GM23248 (cell line): Measurements from ENCODE around the gene ARFGAP1. TPM values are rescaled to one million over a fixed set of nuclear protein-coding genes. Genes with fewer than 3 reads are reported as not detected.

ENCODE experiments used
- DNase-seq: peaks from one replicate; pipeline ENCODE4 v3.0.0-alpha.2; 2015
- H2AFZ ChIP-seq: fragments of 200-600 bp; sonication (generic); 2 replicates; pipeline ENCODE4 v1.6.1; 2016; ENCODE audit warnings: antibody characterized with exemption
- H3F3A ChIP-seq: fragments of 200-600 bp; sonication (generic); 2 replicates; pipeline ENCODE4 v1.6.1; 2016; ENCODE audit warnings: mild to moderate bottlenecking, antibody characterized with exemption, mixed run types; ENCODE audit not compliant: insufficient read depth
- H3K27ac ChIP-seq: fragments of 200-600 bp; sonication (generic); 2 replicates; pipeline ENCODE4 v1.5.1; 2016; ENCODE audit warnings: mild to moderate bottlenecking
- H3K27me3 ChIP-seq: fragments of 200-600 bp; sonication (generic); replicated peaks from 2 replicates; pipeline ENCODE4 v1.6.1; 2016; ENCODE audit warnings: mild to moderate bottlenecking; ENCODE audit not compliant: insufficient read depth
- H3K36me3 ChIP-seq: fragments of 200-600 bp; sonication (generic); 2 replicates; pipeline ENCODE4 v1.6.1; 2016; ENCODE audit warnings: low read depth, mild to moderate bottlenecking
- H3K4me1 ChIP-seq: fragments of 200-600 bp; sonication (generic); 2 replicates; pipeline ENCODE4 v1.6.1; 2016; ENCODE audit warnings: mild to moderate bottlenecking; ENCODE audit not compliant: insufficient read depth
- H3K4me2 ChIP-seq: fragments of 200-600 bp; sonication (generic); one replicate; pipeline ENCODE4 v1.6.1; 2016; ENCODE audit warnings: mild to moderate bottlenecking; ENCODE audit not compliant: unreplicated experiment
- H3K4me3 ChIP-seq: fragments of 200-600 bp; sonication (generic); 2 replicates; pipeline ENCODE4 v1.5.1; 2016; ENCODE audit warnings: mild to moderate bottlenecking
- H3K79me2 ChIP-seq: fragments of 200-600 bp; sonication (generic); 2 replicates; pipeline ENCODE4 v1.6.1; 2016; ENCODE audit warnings: mild to moderate bottlenecking; ENCODE audit not compliant: insufficient read depth
- H3K9ac ChIP-seq: fragments of 200-600 bp; sonication (generic); 2 replicates; pipeline ENCODE4 v1.6.1; 2016; ENCODE audit warnings: mild to moderate bottlenecking
- H3K9me2 ChIP-seq: fragments of 200-600 bp; sonication (generic); 2 replicates; pipeline ENCODE4 v1.6.1; 2016; ENCODE audit warnings: mixed run types, mild to moderate bottlenecking, moderate library complexity; ENCODE audit not compliant: insufficient read depth
- H3K9me3 ChIP-seq: fragments of 200-600 bp; sonication (generic); one replicate; pipeline ENCODE4 v1.6.1; 2017; ENCODE audit warnings: low read depth
- H4K20me1 ChIP-seq: fragments of 200-600 bp; sonication (generic); 2 replicates; pipeline ENCODE4 v1.6.0; 2016; ENCODE audit not compliant: insufficient read depth
- EZH2 ChIP-seq: fragments of 200-600 bp; sonication (generic); IDR thresholded peaks from 2 replicates; pipeline ENCODE4 v1.6.1; 2018; ENCODE audit warnings: antibody characterized with exemption, mild to moderate bottlenecking; ENCODE audit not compliant: insufficient read depth, poor library complexity, severe bottlenecking
- EZH2phosphoT487 ChIP-seq: fragments of 200-600 bp; sonication (generic); IDR thresholded peaks from 2 replicates; pipeline ENCODE4 v1.6.1; 2018; ENCODE audit warnings: antibody characterized with exemption, moderate library complexity, mild to moderate bottlenecking, low read depth; ENCODE audit not compliant: insufficient read depth
- WGBS, 2 experiments: methylation state at CpG; one replicate each; pipeline ENCODE4 v1.1.6; 2015 to 2017; ENCODE audit warnings: low lambda C conversion rate in 2 of 2, low coverage in 1 of 2; ENCODE audit errors: missing lambda C conversion rate in 2 of 2; 5-methylcytosine and 5-hydroxymethylcytosine counted together
- in situ Hi-C: fragments of 300-500 bp; cut with MboI; formaldehyde crosslinking; loops from 2 replicates; pipeline ENCODE4 v1.15.0; 2020
- polyA plus RNA-seq: library from polyadenylated mRNA; unstranded; fragments of >200 nt; fragmentation: Nextera tagmentation; extraction: Ambion mirVana; gene quantifications from 2 replicates; pipeline ENCODE4 v1.2.1, GENCODE V29; 2016
- total RNA-seq: library from RNA; depleted of rRNA; stranded (reverse); fragments of >200 nt; shearing (Covaris generic); gene quantifications from 2 replicates; pipeline ENCODE4 v1.2.3, GENCODE V29; 2014

ARFGAP1 gene
- total and polyA plus RNA-seq, 2 experiments from 2014 or later = 69.0 to 88.5 TPM

- no peak overlapping the region for H3K27ac ChIP-seq
Observed at GRCh38 chr20:63314015-63314471, 41.4 kb downstream of the ARFGAP1 start.

GRCh38 chr20:63314566-63315239 is 42.1 kb downstream of the ARFGAP1 start:
- no peaks in the 10 kb centered on the region for H3K4me1 ChIP-seq
- no peaks in the 10 kb centered on the region for H3K36me3 ChIP-seq
- H3K9me2 ChIP-seq = no peaks in the 10 kb centered on the region
- no peaks in the 10 kb centered on the region for H3K9me3 ChIP-seq
- H3K4me2 ChIP-seq = no peak overlapping the region
- H3K79me2 ChIP-seq = no peaks in the 10 kb centered on the region
- H2AFZ ChIP-seq = no peak overlapping the region
- H4K20me1 ChIP-seq = no peaks in the 10 kb centered on the region
- DNase-seq = no peak
- no peaks in the 10 kb centered on the region for H3F3A ChIP-seq
- no peaks in the 10 kb centered on the region for H3K27me3 ChIP-seq
- TF ChIP-seq EZH2phosphoT487 = no peak
- TF ChIP-seq EZH2 = no peak
- no peak overlapping the region for H3K27ac ChIP-seq
- no peak overlapping the region for H3K9ac ChIP-seq
- WGBS, 2 experiments = 54 to 63% methylated on average over 10 to 21 of the region's 21 CpGs
- in situ Hi-C loops = no loop called here
- H3K4me3 ChIP-seq = no peak overlapping the region

More at GRCh38 chr20:63314015-63314471, 41.4 kb downstream of the ARFGAP1 start:
- Histone ChIP-seq H4K20me1 (no peaks in the 10 kb centered on the region), H3F3A (no peaks in the 10 kb centered on the region), H3K9me3 (no peaks in the 10 kb centered on the region), H3K9ac (no peak overlapping the region), H3K9me2 (no peaks in the 10 kb centered on the region), H2AFZ (no peak overlapping the region), H3K4me3 (no peak overlapping the region), H3K27me3 (no peaks in the 10 kb centered on the region), H3K4me1 (no peaks in the 10 kb centered on the region), H3K4me2 (no peak overlapping the region), H3K36me3 (no peaks in the 10 kb centered on the region), H3K79me2 (no peaks in the 10 kb centered on the region)
- TF ChIP-seq EZH2phosphoT487 (no peak), EZH2 (no peak)
- no peak for DNase-seq
- WGBS, 2 experiments = 45 to 50% methylated on average over 9 of the region's 9 CpGs
- in situ Hi-C loops = no loop called here

GRCh38 chr20:63315240-63315689 is 42.7 kb downstream of the ARFGAP1 start:
- H3K4me2 ChIP-seq = no peak overlapping the region
- TF ChIP-seq EZH2 (no peak), EZH2phosphoT487 (no peak)
- no peaks in the 10 kb centered on the region for H3K79me2 ChIP-seq
- H3K4me1 ChIP-seq = no peaks in the 10 kb centered on the region
- no peaks in the 10 kb centered on the region for H3K36me3 ChIP-seq
- no peaks in the 10 kb centered on the region for H3K27me3 ChIP-seq
- H3F3A ChIP-seq = no peaks in the 10 kb centered on the region
- H2AFZ ChIP-seq = no peak overlapping the region
- no peak overlapping the region for H3K27ac ChIP-seq
- H4K20me1 ChIP-seq = no peaks in the 10 kb centered on the region
- DNase-seq = no peak
- in situ Hi-C loops = no loop called here
- H3K9me3 ChIP-seq = no peaks in the 10 kb centered on the region
- H3K4me3 ChIP-seq = no peak overlapping the region
- no peaks in the 10 kb centered on the region for H3K9me2 ChIP-seq
- no peak overlapping the region for H3K9ac ChIP-seq
- WGBS, 2 experiments = 50 to 55% methylated on average over 13 to 14 of the region's 15 CpGs

GRCh38 chr20:63315731-63316491 is 43.3 kb downstream of the ARFGAP1 start:
- no peaks in the 10 kb centered on the region for H3K79me2 ChIP-seq
- no peaks in the 10 kb centered on the region for H3K36me3 ChIP-seq
- H3K4me2 ChIP-seq = no peak overlapping the region
- no peaks in the 10 kb centered on the region for H3K9me3 ChIP-seq
- H3K4me3 ChIP-seq = no peak overlapping the region
- no peaks in the 10 kb centered on the region for H3F3A ChIP-seq
- H3K27me3 ChIP-seq = no peaks in the 10 kb centered on the region
- H2AFZ ChIP-seq = no peak overlapping the region
- DNase-seq = no peak
- TF ChIP-seq EZH2phosphoT487 (no peak), EZH2 (no peak)
- no peak overlapping the region for H3K9ac ChIP-seq
- H3K27ac ChIP-seq = no peak overlapping the region
- 65 to 70% methylated on average over 13 to 31 of the region's 31 CpGs for WGBS, 2 experiments
- in situ Hi-C loops = no loop called here
- no peaks in the 10 kb centered on the region for H4K20me1 ChIP-seq
- no peaks in the 10 kb centered on the region for H3K4me1 ChIP-seq
- no peaks in the 10 kb centered on the region for H3K9me2 ChIP-seq
